GM18868 (cell line): Measurements from ENCODE around the gene RNF13.
"Not testable (repeated sequence)": the region's sequence is repeated elsewhere in the genome, so short reads cannot be mapped to it uniquely, and the experiment has no call there.

ENCODE experiments used
- ATAC-seq: cut with Tn5 transposase; IDR thresholded peaks from one replicate; pipeline ENCODE4 v1.9.1; 2021; ENCODE audit warnings: mild to moderate bottlenecking, moderate library complexity; ENCODE audit not compliant: unreplicated experiment

RNF13 gene

DNA sequence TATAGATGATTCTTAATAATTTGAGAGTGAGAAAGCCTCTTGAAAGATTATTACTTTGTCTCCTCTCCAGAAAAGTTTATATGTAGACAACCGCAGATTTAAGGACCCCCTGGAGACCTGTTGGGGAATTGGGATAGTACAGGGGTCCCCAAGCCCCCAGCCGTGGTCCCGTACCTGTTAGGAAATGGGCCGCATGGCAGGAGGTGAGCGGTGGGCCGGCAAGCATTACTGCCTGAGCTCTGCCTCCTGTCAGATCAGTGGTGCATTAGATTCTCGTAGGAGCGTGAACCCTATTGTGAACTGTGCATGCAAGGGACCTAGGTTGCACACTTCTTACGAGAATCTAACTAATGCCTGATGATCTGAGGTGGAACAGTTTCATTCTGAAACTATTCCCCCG, 79.4 kb downstream of the RNF13 start:
- no peak for ATAC-seq

DNA sequence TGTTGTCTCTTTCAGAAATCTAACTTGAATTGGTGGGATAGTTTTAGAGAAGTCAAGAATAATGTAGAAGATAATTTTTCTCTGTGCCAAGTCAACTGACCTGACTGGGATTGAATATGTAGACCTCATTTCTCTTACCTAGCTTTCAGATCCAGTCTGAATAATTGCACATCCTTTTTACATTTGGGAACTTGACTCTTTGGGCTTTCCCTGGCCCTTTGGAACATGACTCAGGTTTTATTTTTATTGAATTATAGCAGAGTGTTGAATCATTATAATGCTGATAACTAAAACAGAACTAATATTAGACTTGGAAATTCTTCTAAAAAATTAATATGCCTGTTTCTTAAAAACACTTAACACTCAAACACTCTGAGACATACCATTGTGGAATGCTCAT, 81.2 kb downstream of the RNF13 start:
- no peak for ATAC-seq

DNA sequence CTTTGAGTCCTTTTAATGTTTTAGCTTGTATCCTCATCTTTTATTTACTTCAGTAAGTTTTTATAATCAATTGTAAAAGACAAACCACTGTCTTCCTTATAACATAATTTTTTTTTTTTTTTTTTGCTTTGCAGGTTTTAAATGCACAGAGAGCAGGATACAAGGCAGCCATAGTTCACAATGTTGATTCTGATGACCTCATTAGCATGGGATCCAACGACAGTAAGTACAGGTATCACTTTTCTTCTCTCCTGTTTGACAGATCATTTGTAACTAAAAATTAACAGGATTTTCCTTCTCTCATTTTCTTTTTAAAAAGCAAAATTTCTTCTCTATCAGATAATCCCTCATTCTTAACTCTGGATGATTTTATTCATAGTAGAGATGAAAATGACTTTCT, 82.3 kb downstream of the RNF13 start:
- no peak for ATAC-seq

DNA sequence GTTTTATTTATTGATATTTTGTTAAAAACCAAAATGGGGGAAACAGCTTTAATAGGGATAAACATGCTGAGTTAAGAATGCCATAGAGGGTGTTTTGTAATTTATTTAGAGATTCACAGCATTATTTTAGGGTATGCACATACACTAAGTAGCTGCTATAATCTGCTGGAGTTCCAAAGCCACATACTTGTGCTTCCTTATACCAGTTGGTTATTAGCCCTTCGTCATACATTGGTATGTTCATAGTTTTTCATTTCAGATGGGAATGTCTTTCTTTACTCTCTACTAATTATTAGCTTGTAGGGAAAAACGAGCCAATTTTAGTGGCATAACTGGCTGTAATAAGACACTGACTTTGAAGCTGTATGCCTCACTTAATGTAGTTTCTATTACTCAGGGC, 82.8 kb downstream of the RNF13 start:
- ATAC-seq = no peak

DNA sequence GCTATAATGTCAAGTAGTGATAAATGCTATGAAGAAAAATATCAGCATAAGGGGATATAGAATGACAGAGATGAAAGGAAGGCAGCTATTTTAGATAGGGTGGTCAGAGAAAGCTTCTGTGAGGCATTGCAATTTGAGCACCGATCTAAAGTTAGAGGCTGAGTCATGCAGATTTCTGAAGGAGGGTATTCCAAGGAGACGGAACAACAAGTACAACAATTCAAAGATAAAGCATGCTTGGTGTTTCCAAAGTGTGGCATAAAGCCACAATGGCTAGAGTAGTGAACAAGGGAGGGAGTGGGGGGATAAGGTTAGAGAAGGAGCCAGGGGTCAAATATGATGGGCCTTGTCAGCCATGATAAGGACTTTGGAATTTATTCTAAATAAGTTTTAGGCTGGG, 85.8 kb downstream of the RNF13 start:
- no peak for ATAC-seq

DNA sequence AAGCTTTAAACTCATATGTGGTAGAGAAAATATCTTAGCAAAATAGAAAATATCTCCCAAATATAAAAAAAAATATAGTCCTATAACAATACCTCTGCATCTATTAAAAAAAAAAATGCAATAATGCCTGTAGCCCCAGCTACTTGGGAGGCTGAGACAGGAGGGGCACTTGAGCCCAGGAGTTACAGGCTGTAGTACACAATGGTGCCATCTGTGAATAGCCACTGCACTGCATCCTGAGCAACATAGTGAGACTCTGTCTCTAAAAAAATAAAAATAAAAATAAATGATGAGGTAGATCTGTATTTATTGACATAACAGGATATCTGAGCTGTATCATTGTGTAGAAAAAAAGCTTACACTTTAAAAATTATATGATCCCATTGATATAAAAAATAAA, 87.3 kb downstream of the RNF13 start:
- no peak for ATAC-seq

GRCh38 chr3:149901770-149902169, 88.8 kb downstream of the RNF13 start:
- ATAC-seq = no peak

DNA sequence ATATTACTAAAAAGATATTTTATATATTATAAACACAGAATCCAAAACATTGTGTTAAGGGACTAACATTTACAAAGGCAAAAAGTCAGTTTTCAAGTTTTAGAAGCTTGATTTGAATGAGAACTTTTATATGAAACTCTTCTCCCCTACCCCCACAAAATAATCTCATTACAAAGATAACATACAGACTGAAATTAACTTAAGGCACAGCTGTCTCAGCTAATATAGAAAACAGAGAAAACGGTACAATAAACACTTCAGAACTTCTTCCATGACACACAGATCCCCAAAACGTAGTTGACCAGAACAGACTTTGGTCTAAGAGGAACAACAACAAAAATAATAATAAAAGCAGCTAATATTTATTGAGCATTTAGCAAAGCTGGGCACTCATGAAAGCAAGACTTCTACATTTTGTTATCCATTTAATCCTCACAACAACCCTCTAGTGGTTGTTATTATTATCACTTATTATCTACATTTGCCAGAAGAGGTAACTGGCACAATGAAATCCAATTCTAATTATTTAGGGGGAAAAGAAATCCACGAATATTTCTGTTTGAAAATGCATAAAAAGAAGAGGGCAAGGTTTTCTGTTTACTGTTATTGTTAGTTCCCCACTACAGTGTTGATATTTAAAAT, 89.6 kb downstream of the RNF13 start:
- ATAC-seq = no peak

DNA sequence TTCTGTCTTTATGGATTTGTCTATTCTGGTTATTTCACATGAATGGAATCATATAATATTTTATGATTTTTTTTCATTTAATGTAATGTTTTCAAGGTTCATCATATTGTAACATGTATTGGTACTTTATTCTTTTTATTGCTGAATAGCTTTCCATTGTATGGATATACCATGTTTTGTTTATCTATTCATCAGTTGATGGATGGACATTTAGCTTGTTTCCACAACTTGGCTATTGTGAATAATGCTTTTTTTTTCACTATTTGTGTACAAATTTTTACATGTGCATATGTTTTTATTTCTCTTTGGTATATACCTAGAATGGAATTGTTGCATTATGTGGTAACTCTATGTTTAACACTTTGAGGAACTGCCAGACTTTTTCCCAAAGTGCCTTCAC, 93.0 kb downstream of the RNF13 start:
- ATAC-seq = no peak

- no peak for ATAC-seq
Measured at GRCh38 chr3:149908424-149908957, 95.5 kb downstream of the RNF13 start.

DNA sequence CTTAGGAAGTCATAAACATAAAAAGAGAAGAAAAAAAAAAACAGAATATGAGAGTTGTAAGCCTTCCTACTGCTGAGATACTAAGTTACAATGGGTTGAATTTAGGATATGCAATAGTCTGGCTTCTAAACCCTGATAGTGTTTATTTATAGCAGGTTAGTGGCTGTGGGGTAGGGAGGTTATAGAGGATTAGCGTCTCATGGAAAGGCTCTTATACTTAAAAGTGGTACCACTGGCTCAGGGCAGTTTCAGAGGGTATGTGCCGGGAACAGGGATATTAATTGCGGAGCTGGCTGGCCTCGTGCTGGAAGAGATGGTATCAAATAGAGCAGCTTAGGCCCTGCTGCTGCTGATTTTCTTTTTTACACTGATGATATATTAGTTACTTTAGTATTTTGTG, 96.9 kb downstream of the RNF13 start:
- no peak for ATAC-seq

DNA sequence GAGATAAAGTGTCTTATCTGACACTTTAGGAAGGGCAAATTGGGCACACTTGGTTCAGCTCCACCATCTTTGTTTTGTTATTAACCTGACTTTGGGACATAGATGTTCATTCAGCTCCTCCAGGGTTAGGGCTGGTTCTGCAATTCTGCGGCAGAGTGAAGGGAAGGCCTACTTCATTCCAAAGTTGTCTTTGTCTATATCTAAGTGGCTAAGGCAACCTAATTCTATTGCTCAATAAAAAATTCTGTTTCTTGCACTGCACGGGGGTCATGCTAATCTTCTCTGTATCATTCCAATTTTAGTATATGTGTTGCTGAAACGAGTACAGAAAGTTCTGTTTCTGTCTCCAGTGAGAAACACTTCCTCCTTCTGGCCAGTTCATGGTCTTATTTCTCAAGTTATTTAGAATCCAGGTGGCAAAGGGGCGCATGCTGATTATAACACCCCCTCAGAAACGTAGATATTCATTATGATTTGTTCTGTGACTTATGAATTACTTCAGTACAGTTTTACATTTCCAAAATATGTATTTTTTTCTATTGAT, 104.2 kb downstream of the RNF13 start:
- ATAC-seq = no peak

GRCh38 chr3:149919509-149919908, 106.5 kb downstream of the RNF13 start:
- no peak for ATAC-seq

- no peak for ATAC-seq
Measured at GRCh38 chr3:149920119-149920518, 107.1 kb downstream of the RNF13 start.

DNA sequence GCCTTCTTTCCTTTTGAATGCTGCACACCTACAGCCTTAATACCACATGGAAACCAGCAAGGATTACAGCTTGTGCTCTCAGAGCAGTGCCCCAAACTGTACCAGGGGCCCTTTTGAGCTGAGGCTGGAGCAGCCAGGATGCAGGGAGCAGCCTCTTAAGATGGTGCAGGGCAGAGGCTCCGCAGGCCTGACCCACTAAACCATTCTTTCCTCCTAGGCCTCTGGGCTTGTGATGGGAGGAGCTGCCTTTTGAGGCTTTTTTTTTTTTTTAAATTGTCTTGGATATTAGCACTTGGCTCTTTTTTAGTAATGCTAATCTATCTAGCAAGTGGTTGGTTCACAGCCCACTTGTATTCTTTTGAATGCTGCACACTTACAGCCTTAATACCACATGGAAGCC, 120.0 kb downstream of the RNF13 start:
- no peak for ATAC-seq

DNA sequence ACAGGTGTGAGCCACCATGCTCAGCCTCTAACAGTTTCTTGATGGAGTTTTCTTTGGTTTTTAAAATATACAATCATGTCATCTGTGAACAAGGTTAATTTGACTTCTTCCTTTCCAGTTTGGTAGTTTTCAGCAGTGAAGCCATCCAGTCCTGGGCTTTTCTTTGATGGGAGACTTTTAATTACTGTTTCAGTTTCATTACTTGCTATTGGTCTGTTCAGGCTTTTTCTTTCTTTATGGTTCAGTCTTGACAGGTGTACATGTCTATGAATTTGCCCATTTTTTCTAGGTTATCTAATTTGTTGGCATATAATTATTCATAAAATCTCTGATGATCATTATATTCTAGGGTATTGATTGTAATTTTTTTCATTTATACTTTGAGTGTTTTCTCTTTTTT, 120.8 kb downstream of the RNF13 start:
- no peak for ATAC-seq

DNA sequence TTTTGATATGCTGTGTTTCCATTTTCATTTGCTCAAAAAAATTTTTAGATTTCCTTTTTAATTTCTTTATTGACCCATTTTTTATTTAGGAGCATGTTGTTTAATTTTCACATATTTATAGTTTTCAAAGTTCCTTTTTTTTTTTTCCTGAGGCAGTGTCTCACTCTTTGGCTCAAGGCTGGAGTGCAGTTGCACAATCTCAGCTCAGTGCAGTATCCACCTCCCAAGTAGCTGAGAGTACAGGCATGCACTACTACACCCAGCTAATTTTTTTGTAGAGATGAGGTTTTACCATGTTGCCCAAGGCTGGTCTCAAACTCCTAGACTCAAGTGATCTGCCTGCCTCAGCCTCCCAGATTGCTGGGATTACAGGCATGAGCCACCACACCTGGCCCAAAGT, 121.5 kb downstream of the RNF13 start:
- no peak for ATAC-seq

- peak; percentile 79 for ATAC-seq
Measured at GRCh38 chr3:149936812-149937230, 123.8 kb downstream of the RNF13 start.

DNA sequence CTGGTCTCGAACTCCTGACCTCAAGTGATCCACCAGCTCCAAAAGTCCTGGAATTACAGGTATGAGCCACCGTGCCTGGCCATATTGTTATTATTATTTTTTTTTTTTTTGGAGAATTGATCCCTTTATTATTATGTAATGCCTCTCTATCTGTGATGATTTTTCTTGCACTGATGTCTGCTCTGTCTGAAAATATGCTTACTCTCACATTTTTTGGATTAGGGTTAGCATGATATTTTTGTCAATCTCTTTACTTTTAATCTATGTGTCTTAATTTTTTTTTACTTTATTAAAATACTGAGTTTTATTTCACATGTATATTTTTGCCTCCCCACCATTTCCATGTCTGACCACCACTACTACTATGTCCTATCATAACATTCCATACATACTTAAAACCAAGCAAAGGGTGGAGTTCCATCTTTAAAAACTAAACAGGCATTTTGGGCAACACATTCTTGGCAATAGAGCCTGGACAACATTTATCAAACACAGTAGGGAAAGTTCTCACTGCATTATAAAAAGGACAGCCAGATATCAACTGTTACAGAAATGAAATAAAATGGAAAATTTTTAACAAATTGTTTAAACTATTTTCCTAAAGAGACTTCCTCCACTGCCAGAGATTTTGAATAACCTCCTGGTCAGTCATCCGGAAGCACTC, 125.5 kb downstream of the RNF13 start:
- not testable (repeated sequence) for ATAC-seq

GRCh38 chr3:149941186-149941585, 128.2 kb downstream of the RNF13 start:
- ATAC-seq = no peak

DNA sequence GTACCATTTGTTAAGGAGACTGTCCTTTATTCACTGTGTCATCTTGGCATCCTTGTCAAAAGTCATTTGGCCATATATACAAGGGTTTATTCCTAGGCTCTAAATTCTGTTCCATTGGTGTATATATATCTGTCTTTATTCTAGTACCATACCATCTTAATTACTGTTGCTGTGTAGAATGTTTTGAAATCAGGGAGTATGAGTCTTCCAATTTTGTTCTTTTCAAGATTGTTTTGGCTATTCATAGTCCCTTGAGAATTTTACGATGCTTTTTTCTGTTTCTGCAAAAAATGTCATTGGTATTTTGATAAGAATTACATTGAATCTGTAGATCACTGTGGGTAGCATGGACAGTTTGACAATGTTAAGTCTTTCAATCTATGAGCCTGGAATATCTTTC, 128.9 kb downstream of the RNF13 start:
- no peak for ATAC-seq

DNA sequence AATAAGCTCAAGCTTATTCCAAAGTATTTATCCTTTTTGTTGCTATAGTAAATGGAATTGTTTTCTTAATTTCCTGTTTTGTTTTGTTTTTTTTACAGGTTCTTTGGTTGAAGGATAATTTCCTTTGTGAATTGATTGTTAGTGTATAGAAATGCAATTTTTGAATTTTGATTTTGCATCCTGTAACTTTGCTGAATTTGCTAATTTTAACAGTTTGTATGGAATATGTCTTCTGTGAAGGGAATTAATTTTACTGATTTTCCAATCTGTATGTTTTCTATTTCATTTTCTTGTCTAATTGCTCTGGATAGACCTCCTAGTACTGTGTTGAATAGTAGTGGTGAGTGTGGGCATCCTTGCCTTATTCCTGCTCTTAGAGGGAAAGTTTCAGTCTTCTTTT, 129.4 kb downstream of the RNF13 start:
- ATAC-seq = no peak
